ENCODE results near the gene FMNL1.
A peak's percentile ranks its signal among the peaks of the same experiment; 100 is the strongest.

FMNL1 gene

DNA sequence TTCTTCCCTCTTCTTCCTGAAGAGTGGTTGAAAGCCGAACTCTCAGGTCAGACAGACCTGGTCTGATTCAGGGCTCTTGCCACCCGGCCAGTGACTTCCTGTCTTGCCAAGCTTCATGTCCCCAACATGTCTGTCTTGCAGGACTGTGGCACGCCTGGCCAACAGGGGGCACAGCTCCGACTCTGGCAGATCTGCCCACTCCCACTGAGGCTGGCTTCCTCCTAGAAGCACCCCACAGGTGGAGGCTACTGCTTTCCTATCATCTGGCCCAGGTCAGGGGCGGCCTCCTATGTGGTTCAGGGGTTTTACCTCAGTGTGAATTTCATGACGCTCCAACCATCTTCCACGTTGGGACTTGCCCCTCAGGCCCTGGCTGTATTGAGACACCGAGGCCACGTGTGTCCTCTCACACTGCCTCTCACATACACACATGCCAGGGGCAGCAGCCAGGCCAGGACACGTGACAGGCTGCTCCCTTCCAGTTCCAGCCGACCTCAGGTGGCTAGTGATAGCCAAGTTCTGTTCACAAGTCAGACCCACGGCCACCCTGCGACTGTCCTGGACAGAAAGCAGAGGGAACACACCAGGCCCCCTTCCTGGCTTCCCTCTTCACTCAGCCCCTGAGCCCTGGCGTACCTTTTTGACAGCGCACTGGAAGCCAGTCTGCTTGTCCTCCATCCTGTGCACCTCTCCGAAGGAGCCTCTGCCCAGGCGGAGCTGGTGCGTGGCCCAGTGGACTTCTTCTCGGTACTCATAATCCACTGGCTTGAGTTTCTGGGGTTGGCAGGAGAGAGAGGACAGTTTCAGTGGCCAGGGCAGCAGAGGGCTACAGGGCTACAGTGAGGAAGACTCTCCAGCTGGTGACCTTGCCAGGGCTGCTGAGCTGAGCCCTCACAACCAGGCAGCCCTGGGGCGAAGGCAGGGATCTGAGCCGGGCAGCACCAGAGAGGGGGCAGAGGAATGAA, 62.8 kb downstream of the FMNL1 start:
- DNase-seq = no peak

DNA sequence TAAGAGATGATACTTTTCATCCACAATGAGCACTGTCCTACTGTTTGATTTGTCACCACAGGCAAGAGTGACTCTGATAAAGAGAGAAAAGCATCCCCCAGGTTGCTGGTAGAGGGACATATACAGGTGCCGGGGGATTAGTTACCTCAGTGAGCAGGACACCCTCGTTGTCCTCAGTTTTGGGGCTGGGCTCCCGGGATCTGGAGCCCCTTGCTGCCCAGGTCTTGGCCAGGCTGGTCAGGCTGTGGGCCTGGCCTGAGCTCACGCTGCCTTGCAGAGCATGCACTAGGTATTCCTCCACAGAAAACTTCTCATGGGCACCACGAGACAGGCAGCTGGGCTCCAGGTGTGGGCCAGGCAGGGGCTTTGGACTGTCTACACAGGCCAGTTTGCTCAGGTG, 64.6 kb downstream of the FMNL1 start:
- no peak for DNase-seq

DNA sequence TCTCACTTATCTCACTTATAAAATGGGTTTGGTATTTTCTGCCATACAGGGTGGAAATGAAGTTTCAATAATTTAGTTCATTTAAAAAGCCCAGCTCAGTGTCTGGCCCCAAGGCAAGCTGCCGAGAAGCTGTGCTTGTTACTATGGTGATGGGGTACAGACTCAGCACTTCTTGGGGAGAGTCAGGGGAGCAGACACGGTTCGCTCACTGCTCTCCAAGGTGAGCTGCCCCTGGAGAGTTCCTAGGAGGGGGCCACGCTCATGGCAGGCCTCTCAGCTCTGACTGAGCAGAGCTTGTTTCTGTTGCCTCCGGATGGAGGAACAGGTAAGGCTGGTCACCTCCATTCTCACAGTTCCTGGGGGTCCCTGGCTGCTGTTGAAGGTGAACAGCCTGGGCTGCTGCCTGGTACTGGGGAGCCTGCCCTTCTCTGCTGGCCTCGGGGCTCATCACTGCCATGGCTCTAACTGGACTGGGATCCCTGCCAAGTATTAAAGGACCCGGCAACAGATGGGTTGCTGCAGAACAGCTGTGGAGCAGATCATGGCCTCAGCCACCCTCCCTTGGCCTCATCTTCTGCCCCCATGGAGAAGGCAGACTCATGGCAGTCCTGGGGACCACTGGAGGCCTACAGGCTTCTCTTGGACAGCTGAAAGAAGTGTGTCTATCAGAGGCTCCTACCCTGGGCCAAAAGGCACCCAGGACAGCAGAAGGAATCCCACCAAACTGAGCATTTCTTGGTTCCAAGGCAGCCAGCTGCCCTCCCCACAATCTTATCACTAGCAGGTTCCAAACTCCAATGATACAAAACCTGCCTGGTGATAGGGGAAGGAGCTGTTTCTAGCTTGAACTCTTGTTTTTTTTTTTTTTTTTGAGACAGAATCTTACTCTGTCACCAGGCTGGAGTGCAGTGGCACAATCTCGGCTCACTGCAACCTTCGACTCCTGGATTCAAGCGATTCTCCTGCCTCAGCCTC, 66.1 kb downstream of the FMNL1 start:
- DNase-seq = no peak

DNA sequence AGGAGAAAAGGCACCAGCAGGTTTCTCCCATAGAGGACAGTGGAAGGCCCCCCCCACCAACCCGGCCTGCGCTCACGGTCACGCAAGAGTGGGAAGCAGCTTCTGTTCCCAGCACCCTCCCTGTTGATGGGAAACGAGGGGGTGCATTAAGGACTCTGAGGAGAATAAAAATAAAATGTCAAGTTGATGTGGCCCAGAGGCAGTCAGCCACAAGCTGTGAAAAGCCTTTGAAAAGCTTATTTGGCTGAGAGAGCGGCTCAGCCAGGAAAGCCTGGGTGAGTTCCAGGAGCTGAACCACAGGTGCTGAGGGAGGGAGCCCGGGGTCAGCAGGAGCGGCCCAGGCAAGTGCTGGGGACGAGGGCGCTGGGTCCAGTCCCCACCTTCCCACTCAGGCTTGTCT, 67.1 kb downstream of the FMNL1 start:
- peak in 1 of 2 experiments; percentile 16 for DNase-seq

DNA sequence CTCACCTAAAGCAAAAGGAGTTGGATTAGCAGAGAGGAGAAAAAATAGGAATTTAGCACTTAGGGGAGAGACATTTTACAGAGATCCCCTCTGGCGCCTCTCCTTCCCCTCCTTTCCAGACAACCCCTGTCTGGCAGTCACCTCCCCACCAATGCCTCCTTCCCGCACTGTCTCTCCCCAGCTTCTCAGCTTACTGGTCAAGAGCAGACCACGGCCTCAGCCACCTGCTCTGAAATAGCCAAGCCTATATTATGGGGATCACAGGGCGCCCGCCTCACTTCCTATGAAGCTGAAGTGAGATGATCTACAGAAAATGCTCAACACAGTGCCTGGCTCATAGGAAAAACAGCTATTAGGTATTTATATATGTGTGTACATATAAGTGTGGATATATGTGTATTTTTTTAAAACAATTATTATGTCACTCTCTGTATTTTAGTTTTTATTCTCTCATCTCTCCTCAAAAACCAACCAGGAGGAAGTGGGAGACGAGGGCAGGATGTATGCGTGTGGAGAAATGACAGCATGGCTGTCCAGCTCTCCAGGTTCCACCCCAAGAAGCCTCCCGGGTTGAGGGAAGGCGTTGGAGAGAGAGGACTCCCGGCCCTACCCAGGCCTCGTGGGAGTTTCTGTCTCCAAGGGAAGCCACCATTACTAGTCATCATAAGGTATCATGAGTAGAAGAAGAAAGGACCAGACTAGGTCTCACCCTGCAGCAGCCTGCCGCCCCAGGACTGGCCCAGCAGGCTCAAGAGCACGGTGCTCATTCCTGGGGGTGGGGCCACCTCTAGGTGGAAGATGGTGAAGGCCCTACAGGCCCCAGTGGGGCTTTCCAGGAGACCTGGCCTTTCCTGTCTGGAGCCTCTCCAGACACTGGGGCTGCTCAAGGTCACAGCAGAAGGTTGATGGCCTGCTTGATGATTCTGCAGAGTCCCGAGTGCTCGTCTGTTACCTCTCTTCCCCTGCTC, 67.9 kb downstream of the FMNL1 start:
- no peak for DNase-seq

DNA sequence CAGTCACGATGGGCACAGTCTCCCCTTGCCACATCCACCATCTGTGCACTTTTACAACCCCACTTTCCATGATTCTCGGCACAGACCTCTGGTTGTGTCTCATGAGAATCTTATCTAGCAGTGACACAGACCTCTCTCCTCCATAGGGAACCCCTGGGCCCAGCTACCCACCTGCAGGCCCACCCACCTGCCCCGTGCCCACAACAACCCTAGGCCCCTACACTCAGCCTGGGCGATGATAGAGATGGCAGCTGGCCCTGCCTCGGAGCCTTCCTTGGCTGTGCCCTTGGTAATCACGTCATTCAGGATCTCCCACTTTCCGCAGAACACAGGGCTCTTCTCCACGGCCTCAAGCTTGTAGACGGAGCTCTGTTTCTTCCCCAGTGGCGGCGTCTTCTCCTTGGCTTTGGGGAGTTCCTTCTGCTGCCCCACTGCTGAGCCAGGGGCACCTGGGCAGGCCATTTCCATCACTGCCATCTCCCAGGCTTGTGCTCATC, 68.6 kb downstream of the FMNL1 start:
- DNase-seq = peak in 1 of 2 experiments; percentile 14

DNA sequence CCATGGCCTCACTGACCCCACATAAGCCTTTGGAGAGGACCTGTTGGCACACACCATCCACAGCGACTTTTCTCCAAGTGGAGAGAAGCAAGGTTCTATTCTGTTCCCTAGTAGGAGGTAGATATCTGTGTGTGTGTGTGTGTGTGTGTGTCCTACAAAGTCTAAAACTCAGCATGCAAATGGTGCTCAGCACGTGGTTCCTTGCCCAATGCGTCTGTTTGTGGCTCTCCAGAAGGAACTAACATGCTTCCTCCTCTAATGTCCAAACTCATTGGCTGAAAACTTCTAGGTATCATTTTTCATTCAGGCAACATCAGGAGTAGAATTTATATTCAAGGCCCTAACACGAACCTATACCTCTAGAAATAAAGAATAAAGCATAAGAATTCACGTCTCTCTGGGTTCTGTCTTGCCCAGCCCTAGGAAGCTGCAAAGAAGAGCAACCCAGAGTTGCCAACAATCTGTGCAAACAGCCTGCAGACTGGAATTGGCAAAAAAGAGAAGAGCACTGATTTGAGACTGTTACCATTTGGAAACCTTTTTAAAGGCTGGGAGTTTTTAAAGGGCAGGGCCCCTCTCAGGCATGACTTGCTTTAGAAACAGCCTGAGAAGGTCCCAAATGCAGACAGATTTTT, 69.6 kb downstream of the FMNL1 start:
- no peak for DNase-seq

DNA sequence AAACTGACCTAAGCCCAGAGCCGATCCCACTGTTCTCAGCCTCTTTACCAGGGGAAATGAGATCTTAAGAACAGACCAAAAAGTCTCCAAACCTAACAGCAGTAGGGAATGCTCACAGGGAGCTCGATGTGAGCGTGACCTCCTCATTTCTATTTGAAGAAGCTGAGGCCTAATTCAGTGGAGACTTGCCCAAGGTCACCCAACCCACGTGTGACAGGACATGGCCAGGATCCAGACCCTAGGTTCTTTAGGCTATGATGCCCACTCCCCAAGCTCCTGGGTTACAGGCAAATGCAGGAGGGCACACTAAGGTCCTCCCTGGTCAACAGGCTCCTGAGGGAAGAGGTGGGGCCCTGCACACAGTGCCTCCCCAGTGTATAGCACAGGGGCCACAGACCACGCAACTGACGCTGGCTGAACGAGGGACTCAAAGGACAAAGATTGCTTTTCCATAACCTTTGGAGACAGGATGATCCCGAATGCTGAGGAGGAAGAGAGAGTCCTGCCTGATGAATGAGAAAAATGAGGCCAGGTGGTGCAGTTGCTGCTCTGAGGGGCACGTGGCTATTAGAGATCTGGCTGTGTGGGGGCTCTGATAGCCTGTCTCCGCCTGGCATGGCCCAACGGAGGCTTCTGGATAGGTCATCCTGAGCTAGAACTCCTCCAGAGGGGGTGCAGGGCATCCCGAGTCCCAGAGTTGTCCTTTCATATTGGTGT, 71.2 kb downstream of the FMNL1 start:
- DNase-seq = no peak

DNA sequence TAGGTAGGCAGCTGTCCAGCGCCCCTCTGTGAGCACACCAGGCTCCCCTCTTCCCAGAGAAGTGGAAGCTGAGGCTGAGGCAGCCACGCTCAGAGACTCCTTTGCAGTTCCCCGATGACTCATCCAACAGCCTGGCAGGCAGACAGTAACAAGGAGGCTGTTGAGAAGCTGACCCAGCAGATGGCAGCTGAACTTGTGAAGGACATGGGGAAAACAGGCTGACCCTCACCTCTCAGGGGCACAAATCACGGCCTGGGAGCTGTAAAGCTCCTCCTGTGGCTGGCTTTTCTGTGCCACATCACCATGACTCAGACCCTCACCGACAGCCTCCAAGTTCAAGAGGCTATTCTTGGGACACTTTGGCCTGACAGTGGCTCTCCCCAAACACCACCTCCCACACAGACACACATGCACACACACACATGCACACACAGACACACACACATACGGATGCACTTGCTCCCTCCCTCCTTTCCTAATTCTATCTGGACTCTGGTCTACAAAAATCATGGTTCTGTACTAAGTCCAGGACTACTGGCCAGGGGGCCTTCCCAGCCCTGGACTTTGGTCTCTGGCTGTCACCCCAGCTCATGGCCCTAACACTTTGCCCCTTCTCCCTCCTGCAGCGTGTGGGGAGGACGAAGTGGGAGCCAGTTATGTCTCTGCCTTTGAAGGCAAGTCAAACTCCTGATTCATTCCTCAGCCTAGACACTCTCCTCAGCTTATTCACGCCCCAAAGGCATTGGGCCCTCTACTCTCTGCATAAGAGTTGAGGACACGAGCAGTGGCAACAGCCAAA, 71.9 kb downstream of the FMNL1 start:
- no peak for DNase-seq

DNA sequence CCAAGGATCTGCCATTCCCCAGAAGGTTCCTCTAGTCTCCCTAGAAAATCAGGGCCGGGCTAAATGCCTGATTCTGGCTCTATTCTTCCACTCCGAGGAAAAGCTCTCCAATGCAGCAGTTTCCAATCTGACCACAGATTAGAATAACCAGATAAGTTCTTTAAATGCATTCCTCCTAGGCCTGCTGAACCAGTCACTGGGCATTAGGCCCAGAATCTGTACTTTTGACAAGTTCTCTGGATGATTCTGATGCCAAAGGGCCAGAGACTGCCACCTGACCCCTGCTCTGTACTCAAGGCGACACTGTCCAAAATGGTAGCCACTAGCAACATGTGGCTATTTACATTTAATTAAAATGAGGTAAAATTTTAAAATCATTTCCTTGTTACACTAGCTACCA, 72.8 kb downstream of the FMNL1 start:
- no peak for DNase-seq

DNA sequence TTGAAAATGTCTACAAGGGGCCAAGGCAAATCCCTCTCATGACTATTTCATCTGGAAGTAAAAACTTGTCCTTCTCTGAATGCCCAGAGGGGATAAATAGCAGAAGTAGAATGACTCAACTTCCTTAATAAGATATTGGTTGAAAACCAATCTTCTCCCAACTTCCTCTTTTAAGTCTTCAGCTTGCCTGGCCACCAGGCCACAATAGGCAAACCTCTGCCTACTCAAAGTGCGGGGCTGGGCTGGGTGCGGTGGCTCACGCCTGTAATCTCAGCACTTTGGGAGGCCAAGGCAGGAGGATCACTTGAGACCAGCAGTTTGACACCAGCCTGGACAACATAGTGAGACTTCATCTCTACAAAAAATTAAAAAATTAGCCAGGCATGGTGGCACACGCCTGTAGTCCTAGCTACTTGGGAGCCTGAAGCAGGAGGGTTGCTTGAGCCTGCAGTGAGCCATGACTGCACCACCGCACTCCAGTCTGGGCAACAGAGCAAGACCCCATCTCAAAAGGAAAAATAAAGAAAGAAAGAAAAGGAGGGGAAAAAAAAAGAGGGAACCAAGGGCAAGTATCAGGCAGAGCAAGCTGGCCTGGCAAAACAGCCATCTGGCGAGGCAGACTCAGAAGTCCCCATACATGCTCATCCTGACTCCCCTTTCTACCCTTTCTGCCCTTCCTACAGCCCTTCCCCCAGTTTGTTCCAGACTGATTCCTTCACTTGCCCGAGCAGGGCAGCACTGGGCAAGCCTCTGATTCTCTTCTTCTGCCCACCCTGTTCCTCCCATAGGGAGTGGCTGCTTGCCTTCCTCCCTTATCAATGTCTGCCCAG, 74.5 kb downstream of the FMNL1 start:
- DNase-seq = no peak

DNA sequence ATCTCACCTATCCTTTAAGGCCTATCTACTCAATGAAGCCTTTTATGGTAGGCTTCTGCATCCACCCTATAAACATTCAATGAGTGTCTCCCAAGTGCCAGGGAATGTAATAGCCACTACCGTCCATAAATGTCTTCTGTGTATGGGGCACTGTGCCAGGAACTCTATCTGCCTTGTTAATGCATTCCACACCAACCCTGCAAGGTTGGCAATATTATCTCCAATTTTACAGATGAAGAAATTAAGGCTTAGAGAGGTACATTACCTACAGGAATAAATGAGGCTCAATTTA, 75.1 kb downstream of the FMNL1 start:
- no peak for DNase-seq

Measured in cerebellar nuclear complex (tissue), 1 donor.